ENCODE data around the gene RTN4RL1.
"Not testable (repeated sequence)": the region's sequence is repeated elsewhere in the genome, so short reads cannot be mapped to it uniquely, and the experiment has no call there.

RTN4RL1 gene

GRCh38 chr17:1997927-1998742 lies 27.0 kb downstream of the RTN4RL1 start:
- FAIRE-seq, result no peak

- no peak for FAIRE-seq
Measured at GRCh38 chr17:1997289-1997926, 27.7 kb downstream of the RTN4RL1 start.

GRCh38 chr17:1996800-1997288 lies 28.3 kb downstream of the RTN4RL1 start:
- FAIRE-seq, result no peak

GRCh38 chr17:1995907-1996799 lies 29.0 kb downstream of the RTN4RL1 start:
- no peak for FAIRE-seq

GRCh38 chr17:1995321-1995892 lies 29.7 kb downstream of the RTN4RL1 start:
- no peak for FAIRE-seq

- no peak for FAIRE-seq
Measured at GRCh38 chr17:1994707-1995106, 30.4 kb downstream of the RTN4RL1 start.

- FAIRE-seq, result no peak
Measured at GRCh38 chr17:1992541-1992940, 32.6 kb downstream of the RTN4RL1 start.

- no peak for FAIRE-seq
Measured at GRCh38 chr17:1989135-1989534, 36.0 kb downstream of the RTN4RL1 start.

- FAIRE-seq, result no peak
Measured at GRCh38 chr17:1986783-1987451, 38.2 kb downstream of the RTN4RL1 start.

GRCh38 chr17:1985686-1986085 lies 39.4 kb downstream of the RTN4RL1 start:
- FAIRE-seq, result no peak

- FAIRE-seq, result no peak
Measured at GRCh38 chr17:1985093-1985492, 40.0 kb downstream of the RTN4RL1 start.

- not testable (repeated sequence) for FAIRE-seq
Measured at GRCh38 chr17:1982793-1983366, 42.3 kb downstream of the RTN4RL1 start.

- no peak for FAIRE-seq
Measured at GRCh38 chr17:1980665-1981250, 44.4 kb downstream of the RTN4RL1 start.

GRCh38 chr17:1979182-1979985 lies 45.8 kb downstream of the RTN4RL1 start:
- FAIRE-seq, result no peak

GRCh38 chr17:1978396-1978949 lies 46.7 kb downstream of the RTN4RL1 start:
- FAIRE-seq, result no peak

GRCh38 chr17:1977583-1978395 lies 47.3 kb downstream of the RTN4RL1 start:
- FAIRE-seq, result no peak

GRCh38 chr17:1976683-1977064 lies 48.5 kb downstream of the RTN4RL1 start:
- no peak for FAIRE-seq

- FAIRE-seq, result no peak
Measured at GRCh38 chr17:1976000-1976682, 49.0 kb downstream of the RTN4RL1 start.

- FAIRE-seq, result no peak
Measured at GRCh38 chr17:1975573-1975972, 49.6 kb downstream of the RTN4RL1 start.

Measured in TTC549 (cell line).